NCI-H128 (cell line): ENCODE data around the gene ATP5F1B.
"Not testable (repeated sequence)": the region's sequence is repeated elsewhere in the genome, so short reads cannot be mapped to it uniquely, and the experiment has no call there.

Source experiments
- DNase-seq: peaks from one replicate; lab custom pipeline; 2025; ENCODE audit not compliant: unreplicated experiment; lab: John Stamatoyannopoulos, UW

The ATP5F1B gene

DNA sequence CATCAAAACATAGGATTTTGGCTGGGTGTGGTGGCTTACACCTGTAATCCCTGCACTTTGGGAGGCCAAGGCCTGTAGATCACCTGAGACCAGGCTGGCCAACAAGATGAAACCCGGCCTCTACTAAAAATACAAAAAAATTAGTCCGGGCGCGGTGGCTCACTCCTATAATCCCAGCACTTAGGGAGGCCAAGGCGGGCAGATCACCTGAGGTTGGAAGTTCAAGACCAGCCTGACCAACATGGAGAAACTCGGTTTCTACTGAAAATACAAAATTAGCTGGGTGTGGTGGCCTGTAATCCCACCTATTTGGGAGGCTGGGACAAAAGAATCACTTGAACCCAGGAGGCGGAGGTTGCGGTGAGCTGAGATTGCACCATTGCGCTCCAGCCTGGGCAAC lies 2.2 kb upstream of the ATP5F1B start:
- DNase-seq, result not testable (repeated sequence)

DNA sequence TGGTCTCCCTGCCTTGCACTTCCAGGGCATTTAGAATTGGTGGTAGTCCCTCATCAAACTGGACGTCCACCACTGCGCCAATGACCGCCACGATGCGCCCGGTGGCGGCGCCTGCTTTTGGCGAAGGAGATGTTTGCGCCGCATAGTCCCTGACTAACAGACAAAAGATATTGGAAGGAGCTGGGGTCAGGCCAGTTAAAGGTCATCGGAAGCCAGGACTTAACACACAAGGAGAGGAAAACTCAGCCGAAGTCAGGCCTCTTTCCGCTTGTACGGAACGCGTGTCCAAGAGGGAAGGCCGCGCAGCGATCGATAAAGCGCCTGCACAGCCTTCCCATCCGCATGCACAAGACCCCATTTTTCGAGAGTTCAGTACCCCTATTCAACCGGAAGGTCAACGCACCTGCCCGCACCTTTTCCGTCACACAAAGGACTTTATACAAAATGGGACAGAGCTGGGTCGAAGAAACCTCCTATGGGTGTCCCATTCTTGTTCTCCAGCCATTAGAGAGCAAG lies 525 bp downstream of the ATP5F1B start:
- DNase-seq, result no peak

DNA sequence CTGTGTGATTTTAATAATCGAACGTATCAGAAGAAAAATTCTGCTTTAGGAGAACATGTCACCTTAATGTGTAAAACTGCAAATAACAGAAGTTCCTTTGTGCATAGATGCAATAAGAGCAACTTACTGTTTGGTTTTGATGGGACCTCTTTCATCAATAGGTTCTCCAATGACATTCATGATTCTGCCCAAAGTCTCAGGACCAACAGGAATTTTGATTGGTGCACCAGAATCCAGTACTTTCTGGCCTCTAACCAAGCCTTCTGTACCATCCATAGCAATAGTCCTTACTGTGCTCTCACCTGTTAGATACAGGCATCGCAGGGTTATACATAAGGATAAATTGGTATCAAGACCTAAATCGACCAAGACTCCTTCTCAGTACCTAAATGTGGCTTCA lies 1.1 kb downstream of the ATP5F1B start:
- no peak for DNase-seq

DNA sequence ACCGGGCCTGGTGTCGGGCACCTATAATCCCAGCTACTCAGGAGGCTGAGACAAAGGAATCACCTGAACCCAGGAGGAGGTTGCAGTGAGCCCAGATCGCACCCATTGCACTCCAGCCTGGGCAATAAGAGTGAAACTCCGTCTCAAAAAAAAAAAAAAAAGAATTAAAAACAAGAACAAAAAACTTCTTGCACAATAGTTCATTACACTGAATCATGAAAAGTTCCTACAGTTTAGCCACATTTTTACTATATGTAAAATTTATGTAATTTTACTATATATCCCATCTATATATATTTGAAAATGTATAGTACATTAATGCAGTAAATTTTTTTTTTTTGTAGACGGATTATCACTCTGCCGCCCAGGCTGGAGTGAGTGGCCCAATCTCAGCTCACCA lies 4.6 kb downstream of the ATP5F1B start:
- no peak for DNase-seq

DNA sequence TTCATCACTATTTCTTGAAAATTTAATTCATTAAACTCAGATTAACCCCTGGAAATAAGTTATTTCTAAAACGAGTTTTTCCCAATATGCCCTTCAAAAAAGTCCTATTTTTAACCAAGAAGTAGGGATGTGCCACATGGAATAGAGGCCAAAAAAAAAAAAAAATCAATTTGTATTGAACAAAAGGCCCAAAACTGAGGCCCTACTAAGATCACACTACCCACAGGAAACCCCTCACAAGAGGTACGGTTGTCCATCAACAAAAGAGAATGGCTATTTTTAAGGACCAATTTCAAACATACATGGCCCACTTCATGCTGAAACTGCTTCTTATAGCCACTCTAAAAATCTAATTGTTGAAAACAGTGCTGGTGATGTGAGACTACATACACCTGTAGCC lies 8.2 kb downstream of the ATP5F1B start:
- no peak for DNase-seq

DNA sequence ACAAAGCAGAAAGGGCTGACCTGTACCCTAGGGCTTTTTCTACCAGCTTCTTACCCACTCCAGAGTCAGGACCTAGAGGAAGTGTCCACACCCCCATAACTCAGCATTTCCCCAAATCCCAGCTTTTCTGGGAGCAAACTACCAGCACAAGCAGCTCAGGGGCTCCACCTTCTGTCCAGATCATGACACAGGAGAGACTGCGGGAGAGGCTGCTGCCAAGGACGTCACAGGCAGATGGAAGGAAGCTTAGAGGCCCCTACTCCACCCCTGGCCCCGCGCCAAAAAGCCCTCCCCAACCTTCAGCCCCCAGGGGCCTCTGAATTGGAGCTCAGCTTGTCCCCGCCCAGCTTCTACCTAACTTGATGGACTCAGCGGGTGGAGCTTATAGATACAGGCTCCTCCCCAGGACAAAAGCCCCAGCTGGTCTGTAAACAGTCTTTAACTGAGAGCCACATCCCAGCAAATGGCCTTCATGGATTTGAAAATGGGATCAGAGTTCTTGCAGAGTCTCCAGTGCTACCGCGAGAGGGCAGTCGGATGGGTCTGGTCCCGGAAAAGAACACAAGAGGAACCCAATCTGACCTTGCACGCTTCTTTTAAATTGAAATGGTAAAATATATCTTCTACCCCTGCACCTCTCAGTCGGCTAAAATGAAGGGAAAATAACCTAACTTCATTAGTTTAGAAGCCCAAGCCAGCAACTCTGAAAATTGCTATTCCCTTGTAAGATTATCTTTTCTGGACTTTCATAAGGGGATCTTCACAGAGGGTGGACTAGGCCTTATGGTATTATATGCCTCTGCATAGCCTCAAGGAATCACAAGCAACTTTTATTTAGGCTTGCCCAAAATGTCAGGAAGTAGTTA lies 8.9 kb downstream of the ATP5F1B start:
- DNase-seq, result peak; percentile 99

DNA sequence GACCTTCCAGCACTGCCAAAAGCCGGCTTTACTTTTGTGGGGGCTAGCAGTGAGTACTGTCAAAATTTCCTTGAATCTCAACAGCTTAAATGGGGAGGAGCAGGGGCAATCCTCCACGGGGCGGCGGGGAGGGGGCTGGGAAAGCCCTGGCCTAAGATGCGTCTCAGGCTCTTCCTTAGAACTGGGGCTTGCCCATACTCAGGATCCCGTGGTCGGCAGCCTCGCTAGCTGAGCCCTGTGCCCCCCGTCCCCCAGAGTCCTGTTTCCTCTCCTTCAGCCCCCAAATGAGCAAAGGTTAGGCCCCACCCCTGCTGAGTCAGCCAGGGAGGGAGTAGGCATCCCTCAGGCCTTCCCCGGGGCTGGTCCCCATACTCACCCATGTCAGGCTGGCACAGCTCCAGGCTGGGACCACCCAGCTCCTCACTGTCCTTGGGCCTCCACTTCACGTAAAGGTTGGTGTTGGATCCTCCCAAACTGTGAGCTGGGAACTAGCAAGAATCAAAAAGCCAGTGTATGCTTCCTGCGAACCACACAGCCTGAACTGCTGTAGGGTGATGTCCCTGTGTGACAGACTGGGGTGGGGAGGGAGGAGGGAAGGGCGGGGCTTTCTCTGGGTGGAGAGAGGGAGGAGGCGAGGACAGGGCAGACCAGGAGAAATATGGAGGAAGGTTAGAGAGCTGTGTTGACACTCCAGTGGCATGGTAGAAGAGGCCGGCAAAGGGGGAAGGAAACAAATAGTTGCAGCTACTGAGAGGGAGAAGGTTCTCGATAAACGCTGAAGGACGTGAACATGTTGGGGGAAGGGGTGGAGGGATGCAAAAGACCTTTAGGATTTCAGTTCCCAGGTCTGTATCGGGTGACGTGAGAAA lies 9.7 kb downstream of the ATP5F1B start:
- DNase-seq, result no peak

DNA sequence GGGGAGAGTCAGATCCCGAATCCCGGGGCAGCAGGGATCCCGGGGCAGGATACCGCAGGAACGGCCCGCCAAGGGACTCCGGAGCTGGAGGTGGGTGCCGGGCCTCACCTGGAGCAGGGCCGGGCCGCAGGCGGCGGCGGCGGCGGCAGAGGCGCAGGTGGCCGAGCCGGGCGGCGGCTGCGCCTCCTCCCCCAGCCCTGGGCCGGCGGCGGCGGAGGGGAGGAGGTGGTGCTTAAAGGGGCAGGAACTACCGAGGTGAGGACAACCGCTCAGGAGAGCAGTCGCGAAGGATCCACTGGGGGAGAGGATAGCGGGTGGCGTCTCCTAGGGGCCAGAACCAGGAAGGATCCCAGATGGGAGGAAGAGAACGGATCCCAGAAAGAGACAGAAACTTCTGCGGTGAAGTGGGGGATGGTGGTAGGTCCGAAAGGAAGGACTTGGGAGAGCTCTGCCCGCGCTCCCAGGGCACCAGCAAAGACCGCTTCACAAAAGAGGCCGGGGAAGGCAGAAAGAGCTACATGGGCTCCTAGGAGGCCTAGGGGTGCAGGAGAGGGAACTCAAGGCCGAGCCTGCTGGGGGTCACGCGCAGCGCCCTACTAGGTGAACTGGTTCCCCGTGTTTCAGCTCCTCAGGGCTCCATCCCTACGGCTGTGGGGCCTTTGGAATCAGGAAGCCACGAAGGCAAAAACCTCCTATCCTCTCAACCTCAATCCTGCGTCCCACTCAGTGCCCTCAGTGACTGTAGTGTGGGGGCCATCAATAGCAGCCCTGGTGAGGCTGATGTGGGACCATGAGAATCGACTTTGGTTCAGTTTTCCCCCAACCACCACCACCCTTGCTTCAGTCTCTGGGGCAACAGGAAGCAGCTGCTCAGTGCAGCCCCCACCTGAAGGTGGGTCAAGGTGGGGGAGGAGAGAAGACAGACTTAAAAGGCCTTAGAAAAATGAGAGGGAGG lies 10.7 kb downstream of the ATP5F1B start:
- DNase-seq, result peak; percentile 40

DNA sequence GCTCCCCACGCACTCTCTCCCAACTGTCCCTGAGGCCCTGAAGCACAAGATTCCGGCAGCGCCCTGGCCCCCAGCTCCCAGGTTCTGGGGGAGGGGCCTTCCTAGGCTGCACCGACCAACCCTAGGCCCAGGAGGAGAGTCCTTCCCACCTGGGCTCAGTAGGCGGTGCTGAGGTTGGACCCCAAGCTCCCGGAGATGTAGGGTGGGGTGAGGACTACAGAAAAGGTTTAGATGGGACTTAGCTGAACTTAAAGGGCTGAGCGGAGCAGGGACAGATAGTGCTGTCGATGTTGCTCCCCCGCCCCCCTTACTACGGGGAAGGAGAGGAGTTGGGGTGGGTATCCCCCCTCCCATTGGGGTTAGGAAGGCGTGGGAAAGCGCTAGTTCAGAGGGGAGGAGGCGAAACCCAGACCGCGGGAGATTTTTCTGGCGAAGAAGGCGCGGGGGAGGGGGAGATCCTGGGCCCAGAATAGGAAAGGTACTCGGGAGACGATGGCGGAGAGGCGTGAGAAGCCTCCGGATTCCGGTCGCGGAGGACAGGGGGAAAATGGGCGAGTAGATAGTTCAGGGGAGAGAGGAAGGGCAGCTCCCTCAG lies 11.4 kb downstream of the ATP5F1B start:
- peak; percentile 59 for DNase-seq

DNA sequence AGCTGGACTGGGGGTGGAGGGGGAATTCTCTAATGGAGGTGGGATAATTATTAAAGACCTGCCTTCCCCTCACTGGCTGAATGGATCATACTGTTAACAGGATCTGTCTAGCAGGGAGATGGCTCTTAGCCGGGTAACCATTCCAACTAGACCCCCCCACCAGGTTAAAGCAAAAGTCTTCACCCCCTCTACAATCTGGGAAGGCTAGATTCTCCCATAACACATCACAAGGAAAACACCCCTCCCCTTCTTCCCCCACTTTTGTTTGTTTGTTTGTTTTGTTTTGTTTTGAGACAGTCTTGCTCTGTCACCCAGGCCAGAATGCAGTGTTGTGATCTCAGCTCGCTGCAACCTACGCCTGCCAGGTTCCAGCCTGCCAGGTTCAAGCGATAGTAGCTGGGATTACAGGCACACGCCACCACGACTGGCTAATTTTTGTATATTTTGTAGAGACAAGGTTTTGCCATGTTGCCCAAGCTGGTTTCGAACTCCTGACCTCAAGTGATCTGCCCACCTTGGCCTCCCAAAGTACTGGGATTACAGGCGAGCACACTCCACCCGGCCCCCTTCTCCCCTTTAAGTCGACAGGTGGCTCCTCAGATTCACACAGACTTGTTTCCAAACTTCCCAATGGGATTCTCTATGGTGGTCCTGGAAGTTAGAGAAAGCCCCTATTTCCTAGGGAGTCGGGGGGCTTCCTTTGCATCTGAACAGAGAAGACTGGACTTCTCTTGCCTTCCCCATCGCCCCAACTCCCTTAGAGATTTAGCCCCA lies 12.1 kb downstream of the ATP5F1B start:
- DNase-seq, result no peak

DNA sequence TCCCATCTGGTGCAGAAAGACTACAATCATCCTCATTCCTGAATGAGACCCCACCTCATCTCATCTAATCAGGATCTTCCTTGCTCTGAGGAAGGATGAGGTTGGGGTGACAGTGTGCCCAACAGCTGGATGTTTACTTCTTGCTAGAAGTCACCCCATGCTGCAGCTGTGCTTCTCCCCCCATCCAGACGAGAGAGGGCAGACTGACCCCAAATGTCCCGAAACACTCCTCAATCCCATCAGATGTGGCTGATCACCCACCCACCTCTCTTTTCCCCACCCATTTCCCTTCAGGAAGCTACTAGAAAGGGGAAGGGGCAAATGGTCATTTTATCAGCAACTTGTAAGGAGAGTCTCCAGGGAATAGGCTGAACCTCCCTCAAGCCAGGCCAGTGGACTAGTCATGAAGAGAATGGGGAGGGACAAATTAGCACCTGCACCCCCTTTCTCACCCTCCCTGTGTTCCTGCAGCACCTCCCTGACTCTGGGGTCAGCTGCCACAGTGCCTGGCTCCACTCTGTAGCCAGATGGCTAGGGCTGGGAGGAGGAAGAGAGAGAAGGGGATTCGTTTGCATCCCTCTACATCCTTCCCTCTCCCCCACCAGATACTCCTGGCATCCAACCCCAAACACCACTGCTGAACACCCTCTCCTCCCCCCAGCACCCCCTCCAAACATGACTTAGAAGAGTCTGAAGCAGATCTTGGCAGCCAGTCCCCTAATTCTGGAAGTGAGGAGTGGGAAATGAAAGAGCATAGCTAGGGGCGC lies 12.9 kb downstream of the ATP5F1B start:
- DNase-seq, result no peak

DNA sequence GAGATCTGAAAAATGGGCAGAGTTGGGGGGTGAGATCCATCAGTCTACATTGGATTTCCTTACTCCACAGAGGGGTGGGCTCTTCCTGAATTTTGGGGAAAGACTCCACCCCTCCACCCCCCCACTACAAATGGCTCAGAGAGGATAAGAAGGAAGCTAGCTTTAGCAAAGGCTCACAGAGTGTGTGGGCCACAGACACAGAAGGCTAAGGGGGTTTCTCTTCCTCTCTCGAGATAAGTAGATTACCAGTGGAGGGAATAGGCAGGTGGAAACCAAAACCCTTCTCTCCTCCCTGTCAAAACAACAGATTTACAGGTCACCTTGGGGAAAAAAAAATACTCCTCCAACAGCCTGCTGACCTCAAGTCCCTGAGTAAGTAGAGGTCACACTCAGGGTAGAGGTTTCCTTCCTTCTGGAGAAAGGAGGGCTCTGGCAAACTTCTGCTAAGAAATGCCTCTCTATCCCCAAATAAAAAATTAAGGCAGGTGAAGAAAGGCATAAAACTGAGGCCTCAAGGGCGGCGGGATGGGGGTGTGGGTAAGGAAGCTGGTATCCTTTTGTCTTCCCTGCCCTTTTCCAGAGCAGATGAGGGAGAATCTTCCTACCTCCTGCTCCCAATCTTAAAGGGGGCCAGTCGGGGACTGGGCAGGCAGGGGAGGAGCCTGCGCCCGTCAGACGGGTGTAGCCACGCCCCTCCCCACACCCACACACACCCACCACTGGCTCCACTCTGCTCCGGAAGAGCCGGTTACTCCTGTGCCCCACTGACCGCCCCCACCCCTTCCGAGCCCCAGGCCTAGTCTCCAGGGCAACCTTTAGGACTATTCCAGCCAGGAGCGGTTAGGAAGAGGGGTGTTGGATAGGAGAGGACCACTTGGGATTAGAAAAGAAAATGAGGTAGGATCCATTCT lies 13.7 kb downstream of the ATP5F1B start:
- no peak for DNase-seq

DNA sequence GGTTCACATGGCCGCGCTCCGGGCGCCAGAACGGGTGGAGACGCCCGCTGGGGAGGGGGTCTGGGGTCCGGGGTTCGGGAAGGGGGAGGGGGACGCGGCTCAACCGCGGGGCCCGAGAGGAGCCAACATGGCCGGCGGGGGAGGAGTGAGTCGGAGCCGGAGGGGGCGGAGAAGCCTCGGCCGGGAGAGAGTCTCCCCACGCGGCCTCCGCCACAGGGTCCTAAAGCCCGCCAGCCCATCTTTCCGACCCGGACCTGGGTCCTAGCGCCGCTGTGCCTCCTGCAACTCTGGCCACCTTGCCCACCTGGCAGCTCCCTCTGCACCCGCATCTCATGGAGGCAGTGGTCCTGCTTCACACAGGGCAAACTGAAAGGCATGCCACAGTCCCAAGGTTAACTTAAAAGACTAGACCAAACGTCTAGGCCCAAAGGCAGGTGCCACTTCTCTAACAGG lies 15.6 kb downstream of the ATP5F1B start, which contains the start of gene BAZ2A:
BAZ2A (minus strand) TSS at position 147 of the 453 bp plus-strand sequence. CDS start 12,796 bp downstream, outside the sequence.
- peak; percentile 80 for DNase-seq

DNA sequence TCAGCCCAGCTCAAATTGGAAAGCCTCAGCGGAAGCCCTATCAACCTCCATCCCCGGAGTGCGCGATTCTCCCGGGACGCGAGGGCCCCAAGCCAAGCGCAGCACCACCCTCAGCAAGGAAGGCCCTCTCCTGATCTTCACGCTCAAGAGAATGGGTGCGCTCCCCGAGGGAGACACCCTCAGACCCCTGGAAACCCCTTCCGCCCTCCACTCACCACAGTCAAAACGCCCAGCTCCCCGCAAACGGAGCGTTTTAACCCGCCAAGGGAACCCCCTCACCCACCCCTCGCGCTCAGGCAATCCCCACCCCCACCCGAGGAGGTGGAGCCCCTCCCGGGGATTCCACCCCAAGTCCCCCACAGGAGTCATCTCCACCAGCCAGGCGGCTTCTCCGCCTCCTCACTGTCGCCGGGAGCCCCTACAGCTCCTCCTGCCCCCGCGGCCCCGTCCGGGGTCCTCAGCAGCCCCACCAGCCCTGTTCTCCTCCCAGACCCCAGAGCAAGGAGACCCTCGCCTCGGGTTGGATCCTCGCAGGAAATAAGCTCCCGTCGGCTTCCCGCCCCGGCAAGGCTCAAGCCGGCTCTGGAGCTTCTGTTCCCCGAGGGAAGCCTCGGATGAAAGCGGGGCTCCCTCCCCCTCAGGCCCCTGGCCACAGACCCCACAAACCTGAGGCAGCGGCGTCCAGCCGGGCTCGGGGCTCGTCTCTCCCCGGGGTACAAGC lies 16.2 kb downstream of the ATP5F1B start:
- no peak for DNase-seq

DNA sequence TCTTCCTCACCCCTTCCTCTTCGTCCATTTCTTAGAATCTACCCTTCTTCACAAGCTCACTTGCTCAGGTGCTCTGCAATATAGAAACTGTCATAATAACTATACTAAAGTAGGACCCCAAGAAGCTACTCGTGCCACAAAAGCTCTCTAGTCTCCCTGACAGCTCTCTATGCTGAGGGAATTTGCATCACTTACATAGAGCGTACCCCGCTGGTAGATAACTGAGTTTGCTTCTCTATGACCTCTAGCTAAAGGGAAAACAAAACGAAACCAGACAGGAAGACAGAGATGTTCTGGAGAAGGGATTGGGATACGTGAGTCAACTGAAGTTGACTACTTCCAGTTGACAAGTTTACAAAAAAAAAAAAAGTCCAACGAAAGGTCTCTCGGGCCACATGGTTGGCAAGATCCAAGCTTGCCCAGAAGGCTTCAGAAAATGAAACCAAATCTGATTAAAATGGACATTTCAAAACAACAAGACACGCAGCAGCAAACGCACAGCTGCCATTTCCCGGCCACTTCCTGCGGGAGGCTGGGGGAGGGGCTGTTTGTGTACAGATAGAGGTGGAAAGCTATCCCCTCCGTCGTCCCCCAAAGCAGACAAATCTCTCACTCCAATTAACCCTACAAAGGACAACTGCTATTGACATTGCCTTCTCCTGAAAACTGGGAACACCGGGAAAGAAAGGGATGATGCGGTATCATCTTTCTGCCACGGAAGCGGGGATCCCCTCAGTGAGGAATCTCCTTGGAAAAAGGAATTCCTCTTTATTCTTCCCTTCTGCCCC lies 16.9 kb downstream of the ATP5F1B start:
- no peak for DNase-seq

DNA sequence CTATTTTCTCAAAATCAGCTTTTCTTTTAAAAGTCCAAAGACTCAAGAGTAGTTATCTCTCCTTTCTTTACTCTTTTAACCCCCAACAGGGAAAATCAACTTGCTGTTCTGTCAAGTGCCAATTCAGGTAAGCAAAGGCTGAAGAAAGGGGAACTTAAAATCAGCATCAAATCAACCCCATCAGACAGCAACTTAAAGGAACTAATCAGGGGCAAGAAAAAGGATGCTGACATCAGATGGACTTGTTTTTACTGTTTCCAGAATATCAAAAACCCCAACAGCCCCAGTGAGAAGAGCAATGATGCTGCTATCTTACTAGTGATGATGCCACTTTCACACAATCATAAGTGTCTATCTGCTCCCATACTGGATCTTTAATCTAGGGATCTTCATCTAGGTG lies 19.1 kb downstream of the ATP5F1B start:
- DNase-seq, result no peak
